ENCODE data around the gene EEPD1. TPM values are rescaled to one million over a fixed set of nuclear protein-coding genes. Genes with fewer than 3 reads are reported as not detected.
"Not testable (repeated sequence)": the region's sequence is repeated elsewhere in the genome, so short reads cannot be mapped to it uniquely, and the experiment has no call there.

The EEPD1 gene
- total RNA-seq, 1 experiment from 2014 or later: 5.0 TPM

DNA sequence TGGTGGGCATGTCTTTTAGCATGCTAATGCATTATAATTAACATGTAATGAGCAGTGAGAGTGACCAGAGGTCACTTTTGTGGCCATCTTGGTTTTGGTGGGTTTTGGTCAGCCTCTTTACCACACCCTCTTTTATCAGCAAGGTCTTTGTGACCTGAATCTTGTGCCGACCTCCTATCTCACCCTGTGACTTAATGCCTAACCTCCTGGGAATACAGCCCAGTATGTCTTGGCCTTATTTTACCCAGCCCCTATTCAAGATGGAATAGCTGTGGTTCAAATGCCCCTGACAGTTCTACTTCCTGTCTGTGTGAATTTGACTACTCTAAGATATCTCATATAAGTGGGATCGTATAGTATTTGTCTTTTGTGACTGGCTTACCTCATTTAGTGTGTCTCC lies 85.1 kb downstream of the EEPD1 start:
- no peak for DNase-seq
- Mint-ChIP-seq H3K36me3 (ENCODE audit: insufficient read depth in 1 of 3, low read depth in 3 of 3) (peaks cover 12 to 20% (median 12%) of the 10 kb centered on the region in 3 experiments), H3K4me3 (no peak overlapping the region), H3K4me1 (peaks cover 12 to 15% of the 10 kb centered on the region in 2 experiments; a peak in 3 of 4 replicates), H3K9me3 (peaks cover 7 to 10% of the 10 kb centered on the region in 2 experiments; a peak in 3 of 5 replicates), H3K27me3 (ENCODE audit: low read depth) (no peaks in the 10 kb centered on the region), H3K27ac (no peak overlapping the region)
- Histone ChIP-seq H3K23ac (ENCODE audit: insufficient read length, low read depth, low read length) (no peak overlapping the region), H2BK12ac (ENCODE audit: insufficient read length, low read depth, low read length) (no peak overlapping the region), H2AK5ac (ENCODE audit: insufficient read length, low read length) (no peak overlapping the region), H3K79me1 (ENCODE audit: insufficient read depth, low read depth, low read length, poor library complexity, severe bottlenecking) (no peaks in the 10 kb centered on the region), H3K4me1 (ENCODE audit: insufficient read depth, low read length) (no peaks in the 10 kb centered on the region), H4K5ac (ENCODE audit: insufficient read length, low read depth, low read length) (no peak overlapping the region), H2BK5ac (ENCODE audit: insufficient read length, low read length) (no peak overlapping the region), H3K4ac (ENCODE audit: low read depth, low read length) (no peak overlapping the region), H3K79me2 (ENCODE audit: insufficient read depth, low read length) (no peaks in the 10 kb centered on the region), H3K27me3 (ENCODE audit: insufficient read depth, low read length) (no peaks in the 10 kb centered on the region), H3T11ph (ENCODE audit: low read length) (no peak overlapping the region), H3K27ac (ENCODE audit: insufficient read length, low read depth, low read length) (no peak overlapping the region), H2BK15ac (ENCODE audit: low read depth, low read length) (no peak overlapping the region), H4K20me1 (ENCODE audit: control insufficient read depth, insufficient read depth, insufficient read length) (no peaks in the 10 kb centered on the region), H3K9ac (ENCODE audit: extremely low read depth, insufficient read length, low read length) (no peak overlapping the region), H3K23me2 (ENCODE audit: insufficient read length, low read depth, low read length, poor library complexity, severe bottlenecking) (no peaks in the 10 kb centered on the region), H3K18ac (ENCODE audit: insufficient read length, low read depth, low read length) (no peak overlapping the region), H3K4me2 (ENCODE audit: insufficient read depth, insufficient read length, low read length) (no peak overlapping the region), H3K9me3 (ENCODE audit: control insufficient read depth, low read depth, low read length) (no peaks in the 10 kb centered on the region), H4K91ac (ENCODE audit: insufficient read length, low read depth, low read length) (no peak overlapping the region), H4K8ac (replicated peaks; ENCODE audit: insufficient read length, low read depth, low read length) (no peak overlapping the region), H3K14ac (ENCODE audit: insufficient read depth, low read length) (no peak overlapping the region), H2AFZ (ENCODE audit: low read length) (no peak overlapping the region), H2BK20ac (ENCODE audit: low read depth, low read length, poor library complexity, severe bottlenecking) (no peak overlapping the region), H3K56ac (ENCODE audit: insufficient read length, low read depth, low read length) (no peak overlapping the region), H2BK120ac (ENCODE audit: low read depth, low read length, poor library complexity, severe bottlenecking) (no peak overlapping the region)
- no CpG with 5 or more reads among the region's 2 CpGs for WGBS (ENCODE audit: extremely low coverage, insufficient read length, low lambda C conversion rate)
- TF ChIP-seq CTCF (conservative IDR thresholded peaks at IDR 0.05): no peak

GRCh38 chr7:36243356-36243755 lies 90.3 kb downstream of the EEPD1 start:
- H2AFZ ChIP-seq (ENCODE audit: low read length); H2BK5ac ChIP-seq (ENCODE audit: insufficient read length, low read length); H3K27ac Mint-ChIP-seq; H4K5ac ChIP-seq (ENCODE audit: insufficient read length, low read depth, low read length); H4K91ac ChIP-seq (ENCODE audit: insufficient read length, low read depth, low read length); H4K20me1 ChIP-seq (ENCODE audit: control insufficient read depth, insufficient read depth, insufficient read length); H3K79me1 ChIP-seq (ENCODE audit: insufficient read depth, low read depth, low read length, poor library complexity, severe bottlenecking); H3K79me2 ChIP-seq (ENCODE audit: insufficient read depth, low read length); H3K23me2 ChIP-seq (ENCODE audit: insufficient read length, low read depth, low read length, poor library complexity, severe bottlenecking); H3K27me3 ChIP-seq (ENCODE audit: insufficient read depth, low read length); H3K18ac ChIP-seq (ENCODE audit: insufficient read length, low read depth, low read length); H3K9ac ChIP-seq (ENCODE audit: extremely low read depth, insufficient read length, low read length); H3K4ac ChIP-seq (ENCODE audit: low read depth, low read length); H3K9me3 Mint-ChIP-seq; H3K23ac ChIP-seq (ENCODE audit: insufficient read length, low read depth, low read length); H2AK5ac ChIP-seq (ENCODE audit: insufficient read length, low read length); H4K8ac ChIP-seq (replicated peaks; ENCODE audit: insufficient read length, low read depth, low read length); H2BK12ac ChIP-seq (ENCODE audit: insufficient read length, low read depth, low read length); H2BK20ac ChIP-seq (ENCODE audit: low read depth, low read length, poor library complexity, severe bottlenecking); H3K56ac ChIP-seq (ENCODE audit: insufficient read length, low read depth, low read length); H3K14ac ChIP-seq (ENCODE audit: insufficient read depth, low read length); H2BK15ac ChIP-seq (ENCODE audit: low read depth, low read length); H3T11ph ChIP-seq (ENCODE audit: low read length); DNase-seq; H3K27ac ChIP-seq (ENCODE audit: insufficient read length, low read depth, low read length); H2BK120ac ChIP-seq (ENCODE audit: low read depth, low read length, poor library complexity, severe bottlenecking); H3K9me3 ChIP-seq (ENCODE audit: control insufficient read depth, low read depth, low read length); H3K27me3 Mint-ChIP-seq (ENCODE audit: low read depth); H3K4me1 ChIP-seq (ENCODE audit: insufficient read depth, low read length); H3K4me3 Mint-ChIP-seq; H3K4me2 ChIP-seq (ENCODE audit: insufficient read depth, insufficient read length, low read length): not testable (repeated sequence)
- Mint-ChIP-seq H3K36me3 (ENCODE audit: insufficient read depth in 1 of 3, low read depth in 3 of 3) (peaks cover 7 to 13% (median 12%) of the 10 kb centered on the region in 3 experiments), H3K4me1 (peaks cover 10 to 11% of the 10 kb centered on the region in 2 experiments; a peak in 3 of 4 replicates)
- no CpG with 5 or more reads among the region's 3 CpGs for WGBS (ENCODE audit: extremely low coverage, insufficient read length, low lambda C conversion rate)

Measured in H9 (cell line).